NCI-H2029 (cell line): ENCODE results near the gene CPNE2.
"Not testable (repeated sequence)": the region's sequence is repeated elsewhere in the genome, so short reads cannot be mapped to it uniquely, and the experiment has no call there.

Source experiments
- DNase-seq: peaks from one replicate; lab custom pipeline; 2025; lab: John Stamatoyannopoulos, UW

Gene CPNE2

DNA sequence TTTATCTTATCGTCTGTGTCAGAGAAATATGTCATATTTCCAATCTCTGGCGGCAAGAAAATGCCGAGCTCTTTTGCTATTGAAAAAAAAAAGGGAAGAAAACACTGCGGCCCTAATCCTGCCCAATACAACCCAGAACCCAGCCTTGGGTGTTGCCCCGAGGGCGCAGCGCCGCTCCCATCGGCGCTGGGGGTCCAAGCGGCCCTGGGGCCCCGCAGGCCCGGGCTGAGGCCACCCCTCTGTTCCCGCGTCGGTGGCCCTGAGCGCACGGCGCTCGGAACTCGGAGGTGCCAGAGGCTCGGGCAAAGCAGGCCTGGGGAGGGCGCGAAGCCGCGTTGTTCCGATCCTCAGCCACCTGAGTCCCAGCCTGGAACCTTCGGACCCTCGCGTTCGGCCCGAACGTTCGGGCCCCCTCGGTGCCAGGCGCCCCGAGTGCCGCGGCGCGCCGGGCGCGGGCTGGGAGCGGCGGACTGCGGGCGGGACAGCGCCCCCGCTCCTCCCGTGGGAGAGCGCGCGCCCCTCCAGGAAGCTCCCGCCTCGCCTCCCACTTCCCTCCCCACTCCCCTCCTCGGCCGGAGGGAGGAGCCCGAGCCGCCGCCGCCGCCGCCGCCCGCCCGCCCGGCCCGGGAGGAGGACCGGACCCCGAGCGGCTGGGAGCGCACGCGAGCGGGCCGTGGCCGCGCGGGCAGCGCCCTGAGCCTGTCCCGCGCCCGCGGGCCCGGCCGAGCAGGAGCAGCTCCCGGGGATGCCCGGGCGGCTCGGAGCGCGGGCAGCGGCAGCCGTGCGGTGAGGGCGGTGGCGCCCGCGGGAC lies at the start of gene CPNE2:
TSS of gene CPNE2 (plus strand) at position 609 of the 811 bp plus-strand sequence. CDS start 18,160 bp downstream, outside the sequence.
- no peak for DNase-seq

- DNase-seq, result no peak
Measured at GRCh38 chr16:57043248-57043647, 49.1 kb upstream of the CPNE2 start.

DNA sequence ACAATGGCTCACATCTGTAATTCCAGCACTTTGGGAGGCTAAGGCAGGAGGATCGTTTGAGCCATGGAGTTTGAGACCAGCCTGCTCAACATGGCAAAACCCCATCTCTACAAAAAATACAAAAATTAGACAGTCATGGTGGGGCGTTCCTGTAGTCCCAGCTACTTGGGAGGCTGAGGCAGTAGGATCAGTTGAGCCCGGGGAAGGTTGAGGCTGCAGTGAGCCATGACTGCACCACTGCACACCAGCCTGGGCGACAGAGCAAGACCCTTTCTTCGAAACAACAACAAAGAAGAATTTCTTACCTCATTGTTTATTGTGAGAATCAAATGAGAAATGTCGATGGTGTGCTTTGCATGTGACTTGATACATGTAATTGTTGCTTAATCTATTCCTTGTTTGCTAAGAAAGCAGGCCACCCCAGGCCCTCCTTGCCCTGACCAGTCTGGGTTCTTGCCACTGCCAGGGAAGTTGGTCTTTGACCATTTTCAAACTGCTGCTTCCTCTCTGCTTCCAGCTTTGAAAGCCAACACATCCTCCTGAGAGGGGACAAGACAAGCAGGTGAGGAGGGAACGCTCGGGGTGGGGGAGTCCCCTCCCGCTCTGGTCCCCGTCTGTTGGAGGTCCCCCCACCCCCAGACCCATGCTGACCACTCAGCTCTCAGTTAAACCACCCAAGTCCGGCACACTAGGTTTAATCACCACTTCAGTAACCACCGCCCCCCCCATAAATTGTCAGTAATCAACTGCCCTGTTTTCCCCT lies 47.3 kb upstream of the CPNE2 start:
- no peak for DNase-seq

DNA sequence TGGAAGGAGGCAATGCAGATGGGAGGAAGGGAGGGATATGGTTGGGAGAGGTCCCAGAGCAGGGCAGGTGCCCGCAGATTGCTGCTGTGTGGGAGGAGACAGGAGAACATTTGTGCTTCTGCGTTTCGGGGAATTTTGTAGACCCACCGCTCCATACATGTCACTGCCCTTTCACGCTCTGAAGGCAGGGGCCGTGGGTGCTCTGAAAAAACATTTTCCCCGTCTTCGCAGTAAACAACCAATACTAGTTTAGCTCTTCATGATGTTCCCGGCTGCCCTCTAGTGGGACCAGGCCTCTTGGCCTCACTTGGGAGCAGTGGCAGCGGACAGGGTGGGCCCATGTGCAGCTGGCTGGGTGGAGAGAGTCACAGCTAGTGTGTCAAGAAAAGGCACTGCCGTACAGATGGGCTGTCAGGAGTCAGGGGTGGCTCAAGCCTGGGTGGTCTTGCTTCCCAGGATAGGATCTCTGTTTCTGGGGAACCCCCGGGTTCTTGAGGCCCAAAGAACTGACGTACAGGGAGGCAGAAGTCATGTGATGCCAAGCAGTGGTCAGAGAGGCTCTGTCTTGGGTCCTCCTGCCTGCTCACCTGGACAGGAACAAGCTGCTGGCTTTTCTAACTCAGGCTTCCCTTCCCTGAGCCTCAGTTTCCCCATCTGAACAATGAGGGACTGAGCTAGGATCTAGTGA lies 46.5 kb upstream of the CPNE2 start:
- no peak for DNase-seq

DNA sequence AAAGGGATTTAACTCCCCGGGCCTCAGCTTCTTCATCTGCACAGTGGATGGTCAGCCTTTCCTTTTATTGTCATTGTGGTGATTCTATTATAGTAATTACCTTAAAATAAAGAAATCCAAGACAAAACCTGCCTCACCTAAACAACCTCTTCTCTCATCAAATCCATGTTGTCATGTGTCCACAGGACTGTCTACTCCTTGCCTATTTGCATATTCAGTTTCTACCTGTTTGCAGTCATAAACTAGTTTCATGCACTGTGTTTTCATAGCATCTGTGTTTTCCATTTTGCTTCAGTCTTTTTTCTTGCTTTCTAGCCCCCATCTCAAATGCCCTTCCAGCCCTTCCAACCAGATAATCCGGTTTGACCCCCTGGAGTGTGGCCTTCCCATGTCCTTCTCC lies 44.3 kb upstream of the CPNE2 start:
- no peak for DNase-seq

GRCh38 chr16:57049678-57050077 lies 42.7 kb upstream of the CPNE2 start:
- no peak for DNase-seq

- DNase-seq, result no peak
Measured at GRCh38 chr16:57051696-57052228, 40.6 kb upstream of the CPNE2 start.

- DNase-seq, result no peak
Measured at GRCh38 chr16:57053206-57053605, 39.2 kb upstream of the CPNE2 start.

- DNase-seq, result no peak
Measured at GRCh38 chr16:57054338-57054737, 38.0 kb upstream of the CPNE2 start.

- DNase-seq, result no peak
Measured at GRCh38 chr16:57054771-57055170, 37.6 kb upstream of the CPNE2 start.

GRCh38 chr16:57055671-57056070 lies 36.7 kb upstream of the CPNE2 start:
- DNase-seq, result no peak

DNA sequence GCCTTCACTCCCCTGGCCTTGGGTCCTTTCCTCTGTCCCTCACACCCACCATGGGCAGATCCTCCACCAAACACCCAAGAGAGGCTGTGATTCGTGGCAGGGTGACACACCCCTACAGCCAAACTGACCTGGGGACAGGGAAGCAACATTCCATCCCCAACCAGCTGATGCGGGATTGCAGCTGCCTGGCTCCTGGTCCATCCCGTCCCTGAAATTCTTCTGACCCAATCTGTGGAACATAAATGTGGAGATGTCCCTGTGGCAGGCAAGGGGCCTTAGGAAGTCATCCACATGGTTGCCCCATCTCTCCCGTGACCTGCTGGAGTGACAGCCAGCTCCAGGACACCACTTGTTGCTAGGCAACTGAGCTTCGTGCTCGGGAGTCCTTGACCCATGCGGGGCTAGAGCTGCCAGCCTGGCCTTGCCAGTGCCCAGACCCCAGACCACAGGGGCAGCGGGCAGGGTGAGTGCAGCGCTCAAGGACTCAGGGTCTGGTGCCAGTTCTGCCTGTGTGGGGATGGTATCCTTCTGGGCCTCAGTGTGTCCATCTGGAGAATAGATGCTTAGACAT lies 34.0 kb upstream of the CPNE2 start:
- no peak for DNase-seq

DNA sequence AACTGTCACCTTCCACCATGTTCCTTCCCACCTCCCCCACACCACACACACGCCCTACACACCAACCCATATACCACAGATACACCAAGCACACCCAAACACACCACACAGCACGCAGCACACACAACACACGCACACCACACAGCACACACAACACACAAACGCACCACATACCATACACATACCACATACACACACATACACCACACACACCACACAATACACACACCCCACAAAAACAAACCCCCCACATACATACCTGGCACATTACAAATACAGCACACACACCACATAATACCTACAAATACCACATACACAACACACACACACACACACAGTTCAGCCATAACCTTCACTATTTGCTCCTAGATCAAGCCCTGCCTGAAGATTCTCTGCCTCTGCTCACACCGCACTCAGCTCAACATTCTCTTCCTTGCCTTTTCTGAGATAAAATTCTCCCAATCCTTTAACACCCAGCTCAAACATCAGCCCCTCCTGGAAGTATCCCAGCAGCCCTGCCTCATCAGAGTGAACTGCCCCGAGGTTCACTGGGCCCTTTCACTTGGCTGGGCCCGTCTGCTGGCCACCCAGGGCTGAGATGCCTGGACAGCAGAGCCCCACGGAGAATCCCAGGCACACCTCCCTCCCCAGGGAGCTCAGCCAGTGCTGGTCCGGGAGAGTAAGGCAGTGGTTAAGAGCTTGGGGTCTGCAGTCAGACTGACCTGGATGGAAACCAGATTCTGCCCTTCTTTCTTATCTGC lies 31.9 kb upstream of the CPNE2 start:
- no peak for DNase-seq

DNA sequence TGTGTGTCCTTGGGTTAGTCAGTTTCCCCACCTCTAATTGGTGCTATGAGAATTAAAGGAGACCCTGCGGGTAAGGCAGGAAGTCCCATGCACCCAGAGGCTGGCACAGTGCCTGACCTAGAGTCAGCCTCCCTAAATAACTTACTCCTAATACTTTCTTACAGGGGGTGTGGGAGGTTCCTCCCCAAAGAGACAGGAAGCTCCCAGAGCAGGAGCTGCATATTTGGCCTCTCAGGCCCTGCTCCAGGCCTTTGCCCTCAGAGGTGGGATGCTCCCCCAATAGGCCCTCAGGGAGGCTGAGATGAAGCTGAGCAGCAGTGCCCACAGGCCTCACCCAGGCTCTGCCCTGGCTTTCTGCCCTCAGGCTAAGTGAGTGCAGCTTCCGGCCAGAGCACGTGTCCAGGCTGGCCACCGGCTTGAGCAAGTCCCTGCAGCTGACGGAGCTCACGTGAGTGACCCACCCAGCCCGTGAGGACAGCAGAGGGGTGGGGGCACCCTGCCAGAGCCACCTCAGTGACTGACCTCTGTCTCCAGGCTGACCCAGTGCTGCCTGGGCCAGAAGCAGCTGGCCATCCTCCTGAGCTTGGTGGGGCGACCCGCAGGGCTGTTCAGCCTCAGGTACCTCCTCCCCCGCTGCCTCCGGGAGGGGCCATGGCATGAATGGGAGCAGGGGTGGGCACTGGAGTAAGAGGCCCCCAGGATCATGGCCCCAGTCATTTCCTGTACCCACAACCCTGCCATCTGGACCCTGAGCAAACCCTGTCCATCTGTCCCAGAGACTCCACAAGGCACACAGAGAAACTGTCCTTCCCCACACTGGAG lies 31.1 kb upstream of the CPNE2 start:
- no peak for DNase-seq

- no peak for DNase-seq
Measured at GRCh38 chr16:57062329-57062728, 30.1 kb upstream of the CPNE2 start.

DNA sequence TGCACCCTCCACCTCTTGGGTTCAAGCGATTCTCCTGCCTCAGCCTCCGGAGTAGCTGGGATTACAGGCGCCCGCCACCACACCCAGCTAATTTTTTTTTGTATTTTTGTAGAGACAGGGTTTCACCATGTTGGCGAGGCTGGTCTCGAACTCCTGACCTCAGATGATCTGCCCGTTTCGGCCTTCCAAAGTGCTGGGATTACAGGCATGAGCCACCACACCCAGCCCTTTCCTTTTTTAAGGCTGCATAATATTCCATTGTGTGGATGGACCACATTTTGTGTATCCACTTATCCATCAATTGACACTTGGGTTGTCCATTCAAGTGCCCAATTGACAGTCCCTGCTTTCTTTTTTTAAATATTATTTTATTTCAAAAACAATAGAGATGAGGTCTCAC lies 29.2 kb upstream of the CPNE2 start:
- not testable (repeated sequence) for DNase-seq

GRCh38 chr16:57064995-57065394 lies 27.4 kb upstream of the CPNE2 start:
- DNase-seq, result no peak

- no peak for DNase-seq
Measured at GRCh38 chr16:57066625-57067024, 25.8 kb upstream of the CPNE2 start.

DNA sequence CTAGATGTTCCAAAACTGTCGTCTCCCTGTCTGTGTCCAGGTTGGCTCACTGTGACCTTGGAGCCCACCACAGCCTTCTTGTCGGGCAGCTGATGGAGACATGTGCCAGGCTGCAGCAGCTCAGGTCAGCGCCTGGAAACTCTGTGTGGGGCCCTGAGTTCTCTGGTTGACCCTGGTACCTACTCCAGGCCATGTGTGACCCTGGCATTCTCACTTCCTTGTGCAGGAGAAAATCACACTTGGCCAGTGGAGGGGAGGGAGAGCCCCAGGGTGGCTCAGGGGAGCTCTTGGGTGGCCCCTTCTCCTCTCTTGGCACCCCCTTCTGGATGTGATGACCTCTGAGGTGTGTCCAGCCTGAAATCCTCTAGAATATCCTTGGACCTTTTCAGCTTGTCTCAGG lies 25.0 kb upstream of the CPNE2 start:
- no peak for DNase-seq

DNA sequence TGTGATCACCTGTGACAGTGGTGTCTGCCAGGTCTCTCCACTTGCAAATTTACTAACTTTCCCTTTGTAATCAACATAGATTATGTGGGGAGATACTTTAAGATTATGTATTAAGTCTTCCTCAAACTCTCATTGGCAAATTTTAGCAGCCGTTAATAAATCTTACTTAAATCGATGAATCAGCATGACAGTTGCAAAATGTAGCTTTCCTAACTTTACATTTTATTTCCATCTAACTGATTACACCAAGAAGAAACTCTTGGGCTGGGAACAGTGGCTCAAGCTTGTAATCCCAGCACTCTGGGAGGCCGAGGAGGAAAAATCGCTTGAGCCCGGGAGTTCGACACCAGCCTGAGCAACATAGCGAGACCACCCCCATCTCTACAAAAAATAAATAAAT lies 23.3 kb upstream of the CPNE2 start:
- DNase-seq, result no peak
